HG03520 (cell line): ENCODE data around the gene TFIP11.

Experiments
- ATAC-seq: cut with Tn5 transposase; IDR thresholded peaks from one replicate; pipeline ENCODE4 v1.9.1; 2021; ENCODE audit warnings: mild to moderate bottlenecking, moderate library complexity; ENCODE audit not compliant: unreplicated experiment

Gene TFIP11

DNA sequence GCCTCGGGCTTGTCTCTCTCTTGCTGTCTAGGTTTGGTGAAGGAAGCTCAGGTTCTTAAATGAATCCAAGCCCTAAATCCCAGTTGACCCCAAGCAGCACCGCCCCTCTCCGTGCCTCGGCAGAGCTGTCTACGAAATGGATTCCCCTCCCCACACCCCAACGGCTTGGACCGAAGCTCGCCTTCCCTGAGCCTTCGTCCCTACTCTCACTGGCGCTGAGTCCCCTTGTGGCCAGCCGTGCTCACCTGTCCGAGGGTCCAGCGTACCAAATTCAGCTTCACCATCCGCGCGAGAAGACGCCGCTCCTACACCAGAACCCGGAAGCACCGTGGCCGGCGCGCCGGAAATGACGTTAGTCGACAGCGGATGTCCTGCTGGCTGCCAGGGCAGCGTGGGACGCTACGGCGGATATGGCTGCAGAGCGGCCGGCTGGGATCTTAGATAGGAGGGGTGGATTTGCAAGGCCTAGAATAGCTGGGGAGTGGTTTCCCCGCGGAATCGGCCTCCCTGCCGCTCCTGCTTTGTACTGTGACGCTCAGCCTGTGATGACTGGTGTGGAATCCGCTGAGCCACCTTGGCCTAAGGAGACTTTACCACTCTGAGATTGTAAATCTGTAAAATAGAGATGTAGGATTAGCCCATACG lies at the start of gene TFIP11:
TSS of gene TFIP11 (minus strand) at position 325 of the 645 bp plus-strand sequence. CDS start 2,201 bp downstream, outside the sequence.
- peak; percentile 89 for ATAC-seq

GRCh38 chr22:26561756-26562417 lies 49.6 kb upstream of the TFIP11 start:
- ATAC-seq: no peak

DNA sequence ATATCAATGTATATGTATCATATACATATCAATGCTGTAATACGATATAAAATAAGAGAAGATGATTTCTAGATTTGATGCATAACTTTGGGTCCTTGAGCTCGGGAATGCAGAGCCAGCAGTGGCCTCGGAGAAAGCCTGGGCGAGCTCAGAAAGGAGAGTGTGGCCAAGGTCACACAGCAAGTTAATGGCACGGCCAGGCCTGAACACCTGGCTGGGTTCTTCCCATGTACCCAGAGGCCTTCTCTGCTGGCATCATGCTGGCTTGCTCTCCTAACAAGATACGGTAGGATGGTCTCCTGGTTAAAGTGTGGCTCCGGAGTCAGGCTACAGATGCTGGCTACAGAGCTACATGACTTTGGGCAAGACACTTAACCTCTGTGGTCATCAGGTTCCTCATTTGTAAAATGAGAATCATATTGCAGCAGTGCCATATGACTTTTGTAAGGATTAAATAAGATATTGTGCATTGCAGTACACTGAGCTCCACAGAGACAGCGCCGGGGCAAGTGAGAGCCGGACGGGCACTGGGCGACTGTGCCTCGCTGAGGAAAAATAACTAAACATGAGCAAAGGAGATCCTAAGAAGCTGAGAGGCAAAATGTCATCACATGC lies 47.8 kb upstream of the TFIP11 start:
- ATAC-seq: no peak

DNA sequence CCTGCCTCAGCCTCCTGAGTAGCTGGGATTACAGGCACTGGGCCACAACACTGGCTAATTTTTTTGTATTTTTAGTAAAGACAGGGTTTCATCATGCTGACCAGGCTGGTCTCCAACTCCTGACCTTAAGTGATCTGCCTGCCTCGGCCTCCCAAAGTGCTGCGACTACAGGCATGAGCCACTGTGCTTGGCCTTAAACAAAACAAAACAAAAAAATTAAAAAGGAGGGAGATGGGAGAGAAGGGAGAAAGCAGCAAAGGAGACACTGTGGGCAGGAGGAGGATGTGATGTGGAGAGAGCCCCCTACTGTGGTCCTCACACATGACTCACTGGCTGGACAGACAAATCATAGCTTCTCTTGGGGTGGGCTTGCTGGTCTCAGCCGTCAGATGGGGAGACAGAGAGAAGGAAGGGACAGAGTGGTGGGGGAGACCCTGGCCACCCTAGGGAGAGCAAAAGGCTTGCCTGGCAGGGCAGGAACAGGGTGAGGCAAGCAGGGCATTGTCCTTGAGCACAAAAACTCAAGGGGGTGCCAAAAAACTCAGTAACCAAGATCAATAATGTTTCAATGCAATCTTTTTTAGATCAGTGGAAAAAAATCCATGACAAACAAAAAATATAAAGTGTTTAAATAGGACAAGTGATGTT lies 46.1 kb upstream of the TFIP11 start:
- ATAC-seq: no peak

GRCh38 chr22:26556904-26557303 lies 44.6 kb upstream of the TFIP11 start:
- no peak for ATAC-seq

- no peak for ATAC-seq
Measured at GRCh38 chr22:26555478-26555877, 43.2 kb upstream of the TFIP11 start.

DNA sequence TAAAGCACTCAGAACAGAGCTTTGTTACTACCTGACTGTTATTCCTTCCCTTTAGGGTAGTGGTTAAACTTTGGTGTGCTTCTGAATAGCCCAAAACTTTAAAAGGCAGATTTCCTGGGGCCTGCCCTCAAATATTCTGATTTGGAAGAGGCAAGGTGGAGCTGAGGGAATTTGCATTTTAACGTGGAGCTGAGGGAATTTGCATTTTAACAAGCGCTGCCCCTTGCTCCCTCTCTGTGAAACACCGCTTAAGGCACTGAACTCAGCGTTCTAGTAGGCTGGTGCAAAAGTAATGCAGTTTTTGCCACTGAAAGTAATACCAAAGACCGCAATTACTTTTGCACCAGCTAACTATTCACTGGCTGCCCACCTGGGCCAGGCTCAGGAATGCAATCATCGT lies 42.7 kb upstream of the TFIP11 start:
- ATAC-seq: no peak

DNA sequence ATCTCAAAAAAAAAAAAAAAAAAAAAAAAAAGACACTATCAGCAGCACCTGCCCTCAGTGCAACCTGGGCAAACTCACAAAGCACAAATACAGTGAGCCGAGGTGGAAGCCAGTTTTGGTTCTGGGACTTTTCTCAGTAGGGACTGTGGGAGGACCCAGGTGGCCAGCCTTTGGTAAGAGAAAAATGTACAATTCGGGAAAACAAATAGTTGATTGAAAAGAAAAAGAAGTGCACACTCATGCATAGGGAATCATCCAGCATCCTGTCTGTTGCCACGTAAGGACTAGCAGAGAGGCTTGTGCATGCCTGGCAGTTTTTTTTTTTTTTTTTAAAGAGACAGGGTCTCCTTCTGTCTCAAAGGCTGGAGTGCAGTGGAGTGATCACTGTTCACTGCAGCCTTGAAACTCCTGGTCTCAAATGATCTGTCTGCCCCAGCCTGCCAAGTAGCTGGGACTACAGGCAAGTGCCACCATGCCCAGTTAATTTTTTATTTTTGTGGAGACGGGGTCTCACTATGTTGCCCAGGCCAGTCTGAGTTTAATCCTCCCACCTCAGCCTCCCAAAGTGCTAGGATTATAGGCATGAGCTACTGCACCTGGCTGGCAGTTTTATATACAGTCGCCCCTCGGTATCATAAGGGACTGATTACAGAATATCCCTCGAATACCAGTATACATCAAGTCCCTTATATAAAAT lies 40.9 kb upstream of the TFIP11 start:
- ATAC-seq: no peak

DNA sequence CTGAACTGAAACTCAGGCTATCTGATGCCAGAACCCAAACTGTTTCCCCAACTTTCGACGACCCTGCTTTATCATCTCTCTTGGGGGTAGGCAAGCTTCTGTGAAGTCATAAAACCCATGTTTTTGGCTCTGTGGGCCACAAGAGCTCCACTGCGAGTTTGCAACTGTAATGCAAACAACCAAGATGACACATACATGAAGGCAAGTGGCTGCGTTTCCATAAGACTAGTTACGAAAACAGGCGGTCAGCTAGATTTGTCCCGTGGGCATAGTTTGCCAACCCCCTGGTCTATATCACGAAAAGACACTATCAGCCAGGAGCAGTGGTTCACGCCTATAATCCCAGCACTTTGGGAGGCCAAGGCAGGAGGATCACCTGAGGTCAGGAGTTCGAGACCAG lies 40.2 kb upstream of the TFIP11 start:
- ATAC-seq: no peak

DNA sequence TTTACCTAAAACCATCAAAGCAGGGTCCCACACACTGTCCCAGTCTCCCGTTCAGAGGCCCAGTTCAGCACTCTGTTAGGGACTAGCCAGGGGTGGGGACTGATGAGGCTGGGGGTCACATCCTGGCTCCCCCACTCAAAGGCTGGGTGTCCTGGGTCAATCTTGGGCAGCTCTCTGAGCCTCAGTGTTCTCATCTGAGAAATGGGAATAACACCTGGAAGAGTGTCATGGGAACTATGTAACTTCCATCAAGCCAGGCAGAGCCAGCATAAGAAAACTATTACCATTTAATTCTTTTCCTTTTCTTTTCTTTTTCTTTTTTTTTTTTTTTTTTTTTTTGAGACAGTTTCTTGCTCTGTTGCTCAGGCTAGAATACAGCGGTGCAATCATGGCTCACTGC lies 39.3 kb upstream of the TFIP11 start:
- ATAC-seq: no peak

GRCh38 chr22:26550498-26551033 lies 38.3 kb upstream of the TFIP11 start:
- no peak for ATAC-seq

DNA sequence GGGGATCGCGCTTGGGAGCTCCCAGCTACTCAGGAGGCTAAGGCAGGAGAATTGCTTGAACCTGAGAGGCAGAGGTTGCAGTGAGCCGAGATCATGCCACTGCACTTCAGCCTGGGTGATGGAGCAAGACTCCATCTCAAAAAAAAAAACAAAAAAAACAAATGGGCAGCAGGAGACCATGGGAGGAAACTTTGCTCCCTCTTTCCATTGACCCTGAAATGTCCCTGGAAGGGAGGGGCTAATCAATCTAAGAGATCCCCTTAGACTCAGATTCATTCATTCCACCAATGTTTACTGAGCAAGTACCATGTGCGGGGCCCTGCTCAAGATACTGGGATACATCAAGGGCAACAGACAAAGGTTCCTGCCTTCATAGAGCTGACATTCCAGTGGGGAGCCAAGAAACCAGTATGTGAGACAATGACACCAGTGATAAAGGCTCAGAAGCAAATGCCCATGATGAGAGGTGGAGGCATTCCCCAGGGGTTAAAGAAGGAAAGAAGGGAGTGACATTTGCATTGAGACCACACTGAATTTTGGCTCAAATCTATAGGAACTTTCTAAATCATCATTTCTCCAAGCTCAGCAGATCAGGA lies 37.7 kb upstream of the TFIP11 start:
- ATAC-seq: no peak

DNA sequence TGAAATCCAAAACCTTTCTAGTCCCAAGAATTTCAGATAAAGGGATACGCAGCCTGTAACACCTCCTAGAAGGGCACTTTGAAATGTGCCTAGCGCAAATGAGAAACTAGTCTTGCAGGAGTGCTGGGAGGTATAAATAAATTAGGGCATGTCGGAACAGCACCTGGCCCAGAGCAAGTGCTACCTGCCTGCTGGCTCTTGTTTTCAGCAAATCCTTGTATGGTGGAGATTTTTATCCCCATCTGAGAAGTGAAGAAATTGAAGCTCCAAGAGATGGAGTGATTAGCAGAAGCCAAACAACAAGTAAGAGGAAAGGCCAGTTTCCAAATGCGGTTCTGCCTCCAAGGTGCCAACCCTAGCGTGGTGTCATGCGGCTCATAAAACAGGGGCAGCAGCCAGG lies 36.7 kb upstream of the TFIP11 start:
- ATAC-seq: no peak

DNA sequence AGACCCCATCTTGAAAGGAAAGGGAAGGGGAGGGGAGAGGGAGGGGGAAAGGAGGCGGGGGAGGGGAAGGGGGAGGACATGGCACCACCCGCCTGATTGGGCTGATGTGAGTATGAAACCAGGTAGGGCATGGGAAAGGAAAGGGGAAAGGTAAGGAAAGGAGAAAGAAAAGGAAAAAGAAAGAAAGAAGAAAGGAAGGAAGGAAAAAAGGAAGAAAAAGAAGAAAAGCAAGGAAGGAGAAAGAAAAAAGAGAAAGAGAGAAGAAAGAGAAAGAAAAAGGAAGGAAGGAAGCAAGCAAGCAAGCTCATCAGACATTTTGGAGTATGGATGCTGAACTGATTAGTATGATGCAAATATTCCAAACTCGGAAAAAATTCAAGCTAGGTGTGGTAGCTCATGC lies 36.0 kb upstream of the TFIP11 start:
- no peak for ATAC-seq

GRCh38 chr22:26547837-26548236 lies 35.6 kb upstream of the TFIP11 start:
- ATAC-seq: no peak

DNA sequence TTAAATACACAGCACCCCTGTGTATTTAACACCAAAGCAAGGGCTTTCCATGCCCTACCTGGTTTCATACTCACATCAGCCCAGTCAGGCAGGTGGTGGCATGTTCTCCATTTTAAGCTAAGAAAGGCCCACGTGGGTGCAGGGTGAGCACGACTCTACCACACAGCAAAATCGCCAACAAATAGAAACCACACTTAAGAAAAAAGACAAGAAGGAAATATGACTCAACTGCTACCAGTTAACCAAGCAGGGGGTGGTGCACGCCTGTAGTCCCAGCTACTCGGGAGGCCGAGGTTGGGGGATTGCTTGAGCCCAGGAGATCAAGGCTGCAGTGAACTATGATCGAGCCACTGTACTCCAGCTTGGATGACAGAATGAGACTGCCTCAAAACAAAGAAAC lies 35.2 kb upstream of the TFIP11 start:
- no peak for ATAC-seq

DNA sequence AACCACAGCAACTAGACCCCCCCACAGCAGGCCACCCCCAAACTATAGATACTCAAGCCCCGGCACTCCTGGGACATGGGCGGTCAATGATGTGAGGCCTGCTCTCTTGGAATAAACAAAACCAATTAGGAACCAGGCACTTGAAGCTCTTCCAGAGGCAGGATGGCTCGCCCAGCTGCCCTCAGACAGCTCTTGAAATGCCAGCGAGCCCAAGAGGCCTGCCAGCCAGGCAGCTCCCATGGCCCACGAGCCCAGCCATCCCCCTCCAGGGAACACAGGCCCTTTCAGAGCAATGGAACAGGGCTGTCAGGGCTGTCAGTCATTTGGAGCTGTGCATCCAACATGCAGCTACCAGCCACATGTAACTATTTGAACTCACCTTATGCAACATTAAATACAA lies 34.0 kb upstream of the TFIP11 start:
- no peak for ATAC-seq

DNA sequence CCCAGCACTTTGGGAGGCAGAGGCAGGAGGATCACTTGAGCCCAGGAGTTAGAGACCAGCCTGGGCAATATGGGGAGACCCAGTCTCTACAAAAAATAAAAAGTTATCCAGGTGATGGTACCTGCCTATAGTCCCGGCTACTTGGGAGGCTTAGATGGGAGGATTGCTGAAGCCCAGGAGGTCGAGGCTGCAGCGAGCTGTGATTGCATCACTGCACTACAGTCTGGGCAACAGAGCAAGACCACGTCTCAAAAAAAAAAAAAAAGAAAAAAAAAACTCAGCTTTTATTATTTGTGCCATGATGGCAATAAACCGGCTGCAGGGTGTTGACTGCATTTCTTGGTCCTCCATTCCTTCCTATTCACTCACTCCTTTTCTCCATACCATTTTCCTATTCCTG lies 33.6 kb upstream of the TFIP11 start:
- no peak for ATAC-seq

DNA sequence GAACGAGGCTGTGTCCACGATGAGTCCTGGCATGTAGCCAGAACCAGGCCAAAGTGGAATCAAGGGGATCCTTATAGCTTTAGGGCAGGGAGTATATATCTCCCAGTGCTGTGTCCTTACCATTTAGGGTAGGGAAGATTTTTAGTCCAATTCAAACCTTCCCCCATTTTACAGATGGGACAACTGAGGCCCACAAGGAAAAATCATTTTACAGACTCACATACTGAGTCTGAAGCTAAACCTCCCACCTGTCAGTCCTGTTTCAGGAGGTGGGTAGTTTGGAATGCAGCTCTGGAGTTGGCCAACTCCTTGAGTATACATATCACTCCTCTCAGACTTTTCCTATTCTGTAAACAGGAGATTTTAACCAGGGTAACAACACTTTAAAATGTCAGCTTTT lies 33.1 kb upstream of the TFIP11 start:
- ATAC-seq: no peak

- ATAC-seq: no peak
Measured at GRCh38 chr22:26544489-26544888, 32.2 kb upstream of the TFIP11 start.

DNA sequence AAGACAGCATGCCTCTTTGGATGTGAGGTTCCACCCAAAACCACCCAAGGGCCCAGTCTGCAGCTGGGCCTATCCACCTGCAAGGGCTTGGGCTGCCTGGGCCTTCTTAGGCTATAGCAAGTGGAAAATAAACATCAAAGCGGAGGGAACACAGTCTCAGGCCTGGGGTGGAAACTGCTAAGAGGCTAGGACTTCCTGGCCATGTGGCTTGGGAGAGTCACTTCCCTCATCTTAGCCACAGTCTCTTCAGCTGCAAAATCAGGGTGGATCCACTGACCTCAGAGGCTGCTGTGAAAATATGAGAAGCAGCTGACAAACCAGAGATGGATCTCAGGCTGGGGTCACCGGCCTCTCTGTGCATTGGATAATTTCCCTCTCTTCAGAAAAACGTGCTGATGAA lies 30.6 kb upstream of the TFIP11 start:
- no peak for ATAC-seq
